A549 (cell line): ENCODE measurements around the gene NRDE2. TPM values are rescaled to one million over a fixed set of nuclear protein-coding genes. Genes with fewer than 3 reads are reported as not detected.
"Not testable (repeated sequence)": the region's sequence is repeated elsewhere in the genome, so short reads cannot be mapped to it uniquely, and the experiment has no call there.

Source experiments
- ATAC-seq, 2 experiments: fragments of 200-7000 bp in 1 of 2; fragments of >200 bp in 1 of 2; cut with Nextera tagmentation in 1 of 2; cut with Tn5 transposase in 1 of 2; 3 replicates each; pipeline versions ENCODE4 v1.8.0 to v1.9.1; 2018 to 2020; ENCODE audit warnings: mild to moderate bottlenecking in 1 of 2, moderate library complexity in 1 of 2
- CTCF ChIA-PET: fragments of 300-600 bp; sonication (Branson Sonifier 250); formaldehyde crosslinking; extraction: SDS; loops from one replicate; lab custom pipeline; 2021; ENCODE audit warnings: antibody characterized with exemption, inconsistent platforms; lab: Yijun Ruan, JAX
- POLR2A ChIA-PET: fragments of 350-600 bp; formaldehyde crosslinking; extraction: SDS; loops from one replicate; lab custom pipeline; 2021; ENCODE audit warnings: antibody characterized with exemption, inconsistent platforms; lab: Yijun Ruan, JAX
- DNase-seq, 2 experiments: peaks; one replicate each; pipeline versions ENCODE4 v3.0.0 to v3.0.0-alpha.2; 2011 to 2016; ENCODE audit warnings: low read depth in 1 of 2, low spot score in 1 of 2
- FAIRE-seq: peaks from 2 replicates; lab custom pipeline; 2011; peaks lifted over from hg19 to GRCh38; lab: Jason Lieb, UNC
- H3K27ac ChIP-seq, 2 experiments: fragments of >200 bp; sonication (Bioruptor Twin); formaldehyde crosslinking; 3 replicates each; pipeline ENCODE4 v1.5.1; 2016 to 2017
- H3K4me1 ChIP-seq: fragments of >200 bp; sonication (Bioruptor Twin); formaldehyde crosslinking; 3 replicates; pipeline ENCODE4 v1.6.1; 2016
- H3K4me2 ChIP-seq: fragments of >200 bp; sonication (Bioruptor Twin); formaldehyde crosslinking; 3 replicates; pipeline ENCODE4 v1.6.1; 2016
- H3K4me3 ChIP-seq: fragments of >200 bp; sonication (Bioruptor Twin); formaldehyde crosslinking; 3 replicates; pipeline ENCODE4 v1.5.1; 2016
- H3K9me3 ChIP-seq: fragments of >200 bp; sonication (Bioruptor Twin); formaldehyde crosslinking; 3 replicates; pipeline ENCODE4 v1.6.1; 2016
- ATOH8 ChIP-seq: fragments of 250-450 bp; sonication (Bioruptor Pico); IDR thresholded peaks from 2 replicates; pipeline ENCODE4 v1.5.0; 2020; ENCODE audit warnings: low read depth, mild to moderate bottlenecking, moderate library complexity
- CEBPB ChIP-seq, 2 experiments: fragments of >200 bp in 1 of 2; sonication (Bioruptor Twin) in 1 of 2; formaldehyde crosslinking in 1 of 2; IDR thresholded peaks; 2 replicates each; pipeline ENCODE4 v1.6.1; 2012 to 2016
- CHD2 ChIP-seq: fragments of 150-350 bp; IDR thresholded peaks from 2 replicates; pipeline ENCODE4 v1.6.1; 2014; ENCODE audit warnings: low read length; ENCODE audit not compliant: partially characterized antibody
- CHD4 ChIP-seq: fragments of 200-600 bp; sonication (generic); IDR thresholded peaks from 2 replicates; pipeline ENCODE4 v1.6.1; 2016; ENCODE audit warnings: antibody characterized with exemption, mild to moderate bottlenecking, borderline replicate concordance
- EP300 ChIP-seq, 2 experiments: fragments of >200 bp; sonication (Bioruptor Twin); formaldehyde crosslinking; IDR thresholded peaks; 2 replicates in 1 of 2; 3 replicates in 1 of 2; pipeline ENCODE4 v1.6.1; 2016 to 2017
- FOSB ChIP-seq: fragments of 250-450 bp; sonication (Bioruptor Pico); IDR thresholded peaks from 2 replicates; pipeline ENCODE4 v1.5.0; 2020; ENCODE audit warnings: mild to moderate bottlenecking, moderate library complexity
- HDAC2 ChIP-seq: fragments of 200-600 bp; sonication (generic); IDR thresholded peaks from 2 replicates; pipeline ENCODE4 v1.6.1; 2016
- HOXA7 ChIP-seq: fragments of 250-450 bp; sonication (Bioruptor Pico); IDR thresholded peaks from 2 replicates; pipeline ENCODE4 v1.5.0; 2020; ENCODE audit warnings: mild to moderate bottlenecking, moderate library complexity
- HOXB13 ChIP-seq: fragments of 250-450 bp; sonication (Bioruptor Pico); IDR thresholded peaks from 2 replicates; pipeline ENCODE4 v1.5.0; 2020; ENCODE audit warnings: low read depth, mild to moderate bottlenecking, moderate library complexity
- JUNB ChIP-seq: fragments of >200 bp; sonication (Bioruptor Twin); formaldehyde crosslinking; IDR thresholded peaks from 2 replicates; pipeline ENCODE4 v1.6.1; 2016
- KDM1A ChIP-seq: fragments of 200-600 bp; sonication (generic); IDR thresholded peaks from 2 replicates; pipeline ENCODE4 v1.6.1; 2016; ENCODE audit warnings: low read depth, mild to moderate bottlenecking
- KDM5A ChIP-seq: fragments of 200-600 bp; sonication (generic); IDR thresholded peaks from 2 replicates; pipeline ENCODE4 v1.6.1; 2016; ENCODE audit warnings: antibody characterized with exemption, mild to moderate bottlenecking
- MAX ChIP-seq: IDR thresholded peaks from 2 replicates; pipeline ENCODE4 v1.6.1; 2012
- MYC ChIP-seq: IDR thresholded peaks from 2 replicates; pipeline ENCODE4 v1.6.1; 2012; ENCODE audit warnings: mild to moderate bottlenecking, inconsistent platforms, low read length, improper control_type of control experiment, borderline replicate concordance
- NFE2L2 ChIP-seq: fragments of 150-350 bp; conservative IDR thresholded peaks from 2 replicates; pipeline ENCODE4 v1.6.1; 2014; ENCODE audit warnings: low read length
- NR3C1 ChIP-seq: fragments of >200 bp; sonication (Bioruptor Twin); formaldehyde crosslinking; IDR thresholded peaks from 3 replicates; pipeline ENCODE4 v1.6.1; 2017
- PHF8 ChIP-seq: fragments of 200-600 bp; sonication (generic); IDR thresholded peaks from 2 replicates; pipeline ENCODE4 v1.6.1; 2016; ENCODE audit warnings: low read depth, mild to moderate bottlenecking, antibody characterized with exemption, moderate library complexity, borderline replicate concordance
- POLR2A ChIP-seq: IDR thresholded peaks from 2 replicates; pipeline ENCODE4 v1.6.1; 2012; ENCODE audit warnings: mild to moderate bottlenecking, low read length
- POLR2AphosphoS2 ChIP-seq: conservative IDR thresholded peaks from 2 replicates; pipeline ENCODE4 v1.6.1; 2012; ENCODE audit warnings: low read length, improper control_type of control experiment, inconsistent platforms
- RCOR1 ChIP-seq: fragments of 150-350 bp; IDR thresholded peaks from 2 replicates; pipeline ENCODE4 v1.6.1; 2014; ENCODE audit warnings: antibody characterized with exemption, low read length, low read depth
- REST ChIP-seq: fragments of 200-600 bp; sonication (generic); IDR thresholded peaks from 2 replicates; pipeline ENCODE4 v1.6.1; 2016; ENCODE audit warnings: antibody characterized with exemption, mild to moderate bottlenecking, moderate library complexity
- SMC3 ChIP-seq: fragments of >200 bp; sonication (Bioruptor Twin); formaldehyde crosslinking; IDR thresholded peaks from 3 replicates; pipeline ENCODE4 v1.6.1; 2018; ENCODE audit warnings: inconsistent platforms
- TP53 ChIP-seq: fragments of 250-450 bp; sonication (Bioruptor Pico); IDR thresholded peaks from 2 replicates; pipeline ENCODE4 v1.5.0; 2021; ENCODE audit warnings: mild to moderate bottlenecking, moderate library complexity
- ZC3H11A ChIP-seq: fragments of 450-650 bp; IDR thresholded peaks from 2 replicates; pipeline ENCODE4 v1.6.1; 2014; ENCODE audit warnings: antibody characterized with exemption, mild to moderate bottlenecking
- ZNF302 ChIP-seq: fragments of 250-450 bp; sonication (Bioruptor Pico); IDR thresholded peaks from 2 replicates; pipeline ENCODE4 v1.9.0; 2021; ENCODE audit warnings: inconsistent platforms, mild to moderate bottlenecking, moderate library complexity
- WGBS: methylation state at CpG from one replicate; pipeline ENCODE4 v1.1.6; 2017; ENCODE audit errors: missing lambda C conversion rate; 5-methylcytosine and 5-hydroxymethylcytosine counted together
- polyA plus RNA-seq, 4 experiments: library from polyadenylated mRNA; depleted of rRNA in 3 of 4; stranded (reverse); fragments of >200 nt; fragmentation: RNase III in 1 of 4; extraction: RNeasy Plus Mini Kit Qiagen cat#74134 plus additional on column Dnase treatment in 1 of 4; gene quantifications; 2 replicates in 3 of 4; 3 replicates in 1 of 4; pipeline ENCODE4 v1.2.3, GENCODE V29; 2011 to 2017

NRDE2 gene
- polyA plus RNA-seq, 2 of the 4 experiments (the other 2 are of a cell fraction): 11.6 to 12.7 TPM

GRCh38 chr14:90255871-90256270 lies 75.9 kb downstream of the NRDE2 start (continued):
- TF ChIP-seq POLR2AphosphoS2 (no peak), ATOH8 (CRISPR knock-in tag) (no peak), FOSB (CRISPR knock-in tag) (no peak), KDM5A (no peak), PHF8 (no peak), SMC3 (no peak), HOXA7 (CRISPR knock-in tag) (no peak), MAX (no peak), RCOR1 (no peak), POLR2A (no peak)

- H3K4me2 ChIP-seq: no peak overlapping the region
- DNase-seq (no peak), FAIRE-seq (no peak), ATAC-seq (no peak)
- H3K9me3 ChIP-seq: no peaks in the 10 kb centered on the region
- H3K4me1 ChIP-seq: peaks cover 16% of the 10 kb centered on the region; the same call in 2 of the 3 replicates
- no peak overlapping the region for H3K4me3 ChIP-seq
- CTCF ChIA-PET: interaction anchor here (1.7 kb wide), 1 partner anchor 281 kb away, joined by 5 read pairs; no protein-coding TSS in a partner anchor
- TF ChIP-seq MYC: no peak
- no peak overlapping the region for H3K27ac ChIP-seq
- WGBS: 41% methylated on average over 7 of the region's 8 CpGs
- POLR2A ChIA-PET: no interaction called here
These were observed 77.9 kb downstream of the NRDE2 start for GRCh38 chr14:90253826-90254225.

- 58% methylated on average over 2 of the region's 2 CpGs for WGBS
- FAIRE-seq: no peak
These were observed 83.1 kb downstream of the NRDE2 start for GRCh38 chr14:90248594-90248993.

GRCh38 chr14:90247441-90247840 lies 84.3 kb downstream of the NRDE2 start:
- POLR2A ChIA-PET: not testable (repeated sequence)
- CTCF ChIA-PET: interaction anchor here (0.6 to 1.8 kb wide), 3 partner anchors 12 to 296 kb away, joined by 4 to 8 read pairs (median 5); no protein-coding TSS in a partner anchor

More at GRCh38 chr14:90248594-90248993, 83.1 kb downstream of the NRDE2 start:
- DNase-seq (no peak), ATAC-seq (no peak)
- no peaks in the 10 kb centered on the region for H3K9me3 ChIP-seq
- no peak overlapping the region for H3K27ac ChIP-seq
- H3K4me2 ChIP-seq: no peak overlapping the region
- POLR2A ChIA-PET: no interaction called here
- TF ChIP-seq CHD4 (no peak), HOXB13 (CRISPR knock-in tag) (no peak), TP53 (no peak), EP300 (IDR thresholded peaks at IDR 0.05) (no peak), KDM5A (no peak), HOXA7 (CRISPR knock-in tag) (no peak), CEBPB (IDR thresholded peaks at IDR 0.05) (no peak), ZNF302 (CRISPR knock-in tag) (no peak), NR3C1 (no peak), ZC3H11A (no peak), PHF8 (no peak), HDAC2 (no peak), POLR2AphosphoS2 (no peak), NFE2L2 (no peak), CHD2 (no peak), REST (no peak), JUNB (no peak), KDM1A (no peak)
- no peak overlapping the region for H3K4me3 ChIP-seq
- CTCF ChIA-PET: interaction anchor here (0.7 to 0.8 kb wide), 2 partner anchors 151 to 275 kb away, joined by 3 to 5 read pairs; no protein-coding TSS in a partner anchor
- no peaks in the 10 kb centered on the region for H3K4me1 ChIP-seq

More at GRCh38 chr14:90247441-90247840, 84.3 kb downstream of the NRDE2 start:
- not testable (repeated sequence) for H3K4me3 ChIP-seq, H3K27ac ChIP-seq, ATAC-seq, H3K4me1 ChIP-seq, H3K4me2 ChIP-seq, H3K9me3 ChIP-seq, FAIRE-seq, DNase-seq
- WGBS: 45% methylated on average over 10 of the region's 10 CpGs
